Measurements from ENCODE around the gene PRSS56.
"Not testable (repeated sequence)": the region's sequence is repeated elsewhere in the genome, so short reads cannot be mapped to it uniquely, and the experiment has no call there.

PRSS56 gene

DNA sequence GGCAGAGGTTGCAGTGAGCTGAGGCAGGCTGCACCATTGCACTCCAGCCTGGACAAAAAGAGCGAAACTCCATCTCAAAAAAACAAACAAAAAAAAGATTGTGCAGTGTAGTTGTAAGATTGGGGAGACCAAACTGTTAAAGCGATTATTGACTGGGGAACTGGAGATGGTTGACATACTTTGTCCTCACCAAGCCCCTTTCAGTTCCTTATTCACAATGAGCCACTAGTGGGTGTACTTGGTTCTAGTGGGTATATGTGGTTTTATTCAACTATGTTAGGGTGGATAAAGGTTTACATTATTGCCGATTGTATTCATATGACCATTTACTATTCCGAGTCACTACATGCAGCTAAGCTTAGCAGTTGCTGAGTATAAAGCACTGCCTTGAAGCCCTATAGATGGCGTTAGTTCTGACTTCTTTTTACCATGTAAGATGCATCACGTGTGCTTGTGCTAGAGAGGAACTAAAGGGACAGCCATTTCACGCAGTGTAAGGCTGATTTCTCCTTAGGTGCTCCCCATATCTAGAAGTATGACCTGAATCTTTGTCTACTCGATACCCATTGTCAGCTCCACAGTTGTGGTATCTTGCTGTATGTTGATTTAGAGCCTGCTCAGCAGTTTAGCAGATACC is 42.4 kb downstream of the PRSS56 start:
- H3K27ac ChIP-seq, result no peak overlapping the region
- TF ChIP-seq, protein P1, sequence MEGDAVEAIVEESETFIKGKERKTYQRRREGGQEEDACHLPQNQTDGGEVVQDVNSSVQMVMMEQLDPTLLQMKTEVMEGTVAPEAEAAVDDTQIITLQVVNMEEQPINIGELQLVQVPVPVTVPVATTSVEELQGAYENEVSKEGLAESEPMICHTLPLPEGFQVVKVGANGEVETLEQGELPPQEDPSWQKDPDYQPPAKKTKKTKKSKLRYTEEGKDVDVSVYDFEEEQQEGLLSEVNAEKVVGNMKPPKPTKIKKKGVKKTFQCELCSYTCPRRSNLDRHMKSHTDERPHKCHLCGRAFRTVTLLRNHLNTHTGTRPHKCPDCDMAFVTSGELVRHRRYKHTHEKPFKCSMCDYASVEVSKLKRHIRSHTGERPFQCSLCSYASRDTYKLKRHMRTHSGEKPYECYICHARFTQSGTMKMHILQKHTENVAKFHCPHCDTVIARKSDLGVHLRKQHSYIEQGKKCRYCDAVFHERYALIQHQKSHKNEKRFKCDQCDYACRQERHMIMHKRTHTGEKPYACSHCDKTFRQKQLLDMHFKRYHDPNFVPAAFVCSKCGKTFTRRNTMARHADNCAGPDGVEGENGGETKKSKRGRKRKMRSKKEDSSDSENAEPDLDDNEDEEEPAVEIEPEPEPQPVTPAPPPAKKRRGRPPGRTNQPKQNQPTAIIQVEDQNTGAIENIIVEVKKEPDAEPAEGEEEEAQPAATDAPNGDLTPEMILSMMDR (IDR thresholded peaks at IDR 0.05), result no peak
- TF ChIP-seq ZFX (IDR thresholded peaks at IDR 0.05; ENCODE audit: borderline replicate concordance), result no peak

DNA sequence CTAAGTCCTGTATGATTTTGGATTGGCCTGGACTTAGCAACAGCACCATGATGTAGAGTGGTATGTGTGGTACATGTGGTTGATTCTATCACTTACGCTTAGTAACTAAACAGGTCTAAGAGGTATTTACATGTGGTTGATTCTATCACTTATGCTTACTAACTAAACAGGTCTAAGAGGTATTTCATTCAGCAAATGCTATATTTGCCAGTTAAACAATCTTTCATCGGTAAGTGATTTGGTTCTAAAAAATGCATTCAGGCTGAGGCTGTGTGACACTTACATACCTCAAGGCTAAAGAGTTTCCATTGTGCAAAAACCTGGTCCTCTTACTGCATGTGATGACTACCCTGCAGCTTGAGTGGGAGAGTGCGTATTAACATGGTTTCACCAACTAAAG is 43.4 kb downstream of the PRSS56 start:
- H3K27ac ChIP-seq, result no peak overlapping the region
- no peak for TF ChIP-seq ZFX (IDR thresholded peaks at IDR 0.05; ENCODE audit: borderline replicate concordance)
- TF ChIP-seq, protein P1 (IDR thresholded peaks at IDR 0.05), result no peak

DNA sequence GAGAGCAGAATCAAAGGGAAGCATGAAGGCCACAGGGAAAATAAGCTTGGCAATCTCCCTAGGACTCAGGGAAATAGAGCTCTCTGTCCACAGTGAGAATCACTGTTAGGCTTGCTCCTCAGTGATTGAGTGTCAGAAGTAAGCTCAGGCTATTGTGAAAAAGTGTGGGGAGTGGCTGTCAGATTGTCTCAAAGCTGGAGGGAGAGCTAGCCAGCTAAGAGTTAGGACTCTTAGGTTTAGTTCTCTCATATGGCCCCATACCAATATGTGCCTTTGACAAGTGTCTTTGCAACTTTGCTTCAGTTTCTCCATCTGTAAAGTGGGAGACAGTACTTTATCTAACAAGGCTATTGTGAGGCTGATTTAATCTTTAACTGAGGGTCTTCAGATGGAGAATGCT is 47.5 kb downstream of the PRSS56 start:
- H3K27ac ChIP-seq, result no peak overlapping the region
- TF ChIP-seq ZFX (IDR thresholded peaks at IDR 0.05; ENCODE audit: borderline replicate concordance), result no peak
- TF ChIP-seq, protein P1 (IDR thresholded peaks at IDR 0.05), result no peak

DNA sequence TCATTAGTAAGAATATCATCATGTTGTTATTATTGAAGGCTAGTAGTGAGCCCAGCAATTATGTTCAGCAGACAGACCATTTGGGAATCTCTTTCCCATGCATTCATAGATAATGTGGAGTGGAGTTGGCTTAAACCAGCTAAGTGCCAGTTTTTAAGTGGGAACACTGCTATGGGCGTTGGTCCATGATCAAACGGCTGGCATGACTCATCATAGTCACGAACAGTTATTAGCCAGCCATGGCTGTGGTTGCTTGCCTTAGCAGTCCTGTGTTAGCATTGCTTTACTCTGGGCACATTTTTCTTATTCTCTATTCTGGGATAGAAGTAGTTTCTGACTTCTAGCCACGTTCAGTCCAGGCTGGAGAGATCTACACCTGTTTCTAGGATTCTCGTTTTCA is 48.0 kb downstream of the PRSS56 start:
- TF ChIP-seq, protein P1 (IDR thresholded peaks at IDR 0.05), result no peak
- no peak for TF ChIP-seq ZFX (IDR thresholded peaks at IDR 0.05; ENCODE audit: borderline replicate concordance)
- no peak overlapping the region for H3K27ac ChIP-seq

DNA sequence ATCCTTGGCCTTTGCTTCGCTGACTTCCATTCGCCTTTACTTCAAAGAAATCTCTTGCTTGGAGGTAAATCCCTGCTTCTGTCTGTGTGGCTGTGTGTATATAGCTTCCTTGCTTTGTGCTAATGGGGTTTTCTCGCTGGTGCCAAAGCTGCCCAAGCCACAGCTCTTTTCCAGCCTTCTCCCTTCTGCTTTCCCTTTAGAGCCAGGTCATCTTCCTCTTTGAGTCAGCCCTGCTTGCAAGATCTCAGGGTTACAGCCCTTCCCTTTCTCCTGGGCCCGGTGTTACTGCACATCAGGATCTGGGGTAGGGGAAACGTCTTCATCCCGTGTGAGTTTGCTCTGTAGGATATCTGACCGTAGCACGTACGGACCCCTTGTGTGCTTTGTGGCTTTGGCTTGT is 49.4 kb downstream of the PRSS56 start:
- H3K27ac ChIP-seq, result no peak overlapping the region
- no peak for TF ChIP-seq ZFX (IDR thresholded peaks at IDR 0.05; ENCODE audit: borderline replicate concordance)
- TF ChIP-seq, protein P1 (IDR thresholded peaks at IDR 0.05), result no peak

DNA sequence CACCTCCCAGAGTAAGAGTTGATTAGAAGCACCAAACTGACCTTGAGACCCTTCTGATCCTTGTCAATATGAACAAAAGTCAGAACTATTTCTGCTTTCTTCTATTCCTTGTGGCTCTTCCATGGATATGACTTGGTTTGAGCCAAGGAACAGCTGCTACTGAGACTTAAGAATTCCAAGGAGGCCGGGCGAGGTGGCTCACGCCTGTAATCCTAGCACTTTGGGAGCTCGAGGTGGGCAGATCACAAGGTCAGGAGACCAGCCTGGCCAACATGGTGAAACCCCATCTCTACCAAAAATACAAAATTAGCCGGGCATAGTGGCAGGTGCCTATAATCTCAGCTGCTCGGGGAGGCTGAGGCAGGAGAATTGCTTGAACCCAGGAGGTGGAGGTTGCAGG is 50.3 kb downstream of the PRSS56 start:
- H3K27ac ChIP-seq, result not testable (repeated sequence)

DNA sequence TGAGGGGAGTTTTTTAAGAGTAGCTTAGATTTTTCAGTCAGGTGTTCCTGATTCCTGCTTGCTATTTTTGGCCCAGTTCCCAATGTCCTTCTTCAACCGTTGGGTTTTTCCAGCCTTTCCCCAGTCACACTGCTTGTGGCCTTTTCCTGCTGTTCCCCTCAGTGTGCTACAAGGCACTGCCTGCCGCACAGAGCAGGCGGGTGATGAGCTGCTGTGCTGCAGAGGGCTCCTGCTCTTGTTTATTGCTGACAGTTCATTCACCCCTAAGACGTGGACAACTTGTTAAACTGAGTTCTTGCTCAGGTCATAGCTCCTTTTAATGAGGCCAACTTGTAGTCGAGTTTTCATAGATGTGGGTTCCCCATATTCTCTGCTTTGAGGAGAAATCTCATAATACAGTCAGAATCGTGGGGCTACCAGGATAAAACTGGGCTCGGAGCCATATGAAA is 50.9 kb downstream of the PRSS56 start:
- H3K27ac ChIP-seq, result no peak overlapping the region
- TF ChIP-seq, protein P1 (IDR thresholded peaks at IDR 0.05), result no peak
- no peak for TF ChIP-seq ZFX (IDR thresholded peaks at IDR 0.05; ENCODE audit: borderline replicate concordance)

DNA sequence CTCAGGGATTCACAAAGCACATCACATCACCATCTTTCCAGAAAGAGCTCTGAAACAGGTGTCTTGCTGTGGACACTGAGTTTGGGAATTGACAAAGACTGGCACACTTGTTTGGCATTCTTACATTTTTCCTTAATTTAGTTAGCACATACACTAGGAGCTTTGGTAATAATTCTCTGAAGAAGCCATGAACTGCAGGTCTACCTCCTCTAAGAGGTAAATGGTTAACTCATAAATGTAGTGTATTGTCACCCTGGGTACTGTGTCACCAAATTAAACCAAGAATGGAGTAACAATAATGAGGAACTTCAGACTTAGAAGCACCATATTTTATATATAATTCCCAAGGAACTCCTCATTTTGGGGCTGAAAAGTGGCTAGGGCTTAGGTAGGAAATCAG is 52.9 kb downstream of the PRSS56 start:
- H3K27ac ChIP-seq, result no peak overlapping the region
- TF ChIP-seq, protein P1 (IDR thresholded peaks at IDR 0.05), result no peak
- TF ChIP-seq ZFX (IDR thresholded peaks at IDR 0.05; ENCODE audit: borderline replicate concordance), result no peak
